PC-9 (cell line): Measurements from ENCODE around the gene EFCAB9. TPM values are rescaled to one million over a fixed set of nuclear protein-coding genes. Genes with fewer than 3 reads are reported as not detected.

Experiments used
- BruUV-seq: library from RNA; stranded (reverse); fragments of 400-500 nt; replicated peaks from 2 replicates; lab custom pipeline; 2021; lab: Mats Ljungman, UMichigan
- CTCF ChIA-PET: fragments of 300-600 bp; sonication (Branson Sonifier 250); formaldehyde crosslinking; loops from one replicate; lab custom pipeline; 2022; ENCODE audit warnings: antibody characterized with exemption; lab: Charles Lee
- POLR2A ChIA-PET: fragments of 300-600 bp; sonication (Branson Sonifier 250); formaldehyde crosslinking; loops from one replicate; lab custom pipeline; 2022; ENCODE audit warnings: antibody characterized with exemption; ENCODE audit not compliant: unreplicated experiment; lab: Charles Lee
- DNase-seq, 2 experiments: peaks; one replicate each; pipeline versions ENCODE4 v3.0.0 to v3.0.0-alpha.2; 2015 to 2022; ENCODE audit warnings: mixed read lengths in 1 of 2
- H2AFZ ChIP-seq: fragments of 200-600 bp; sonication (generic); 2 replicates; pipeline ENCODE4 v1.8.1; 2017; ENCODE audit warnings: antibody characterized with exemption
- H3F3A ChIP-seq: fragments of 200-600 bp; sonication (generic); 2 replicates; pipeline ENCODE4 v1.8.1; 2017; ENCODE audit warnings: antibody characterized with exemption, mild to moderate bottlenecking, low read depth; ENCODE audit not compliant: insufficient read depth
- H3K27ac ChIP-seq: fragments of 200-600 bp; sonication (generic); 2 replicates; pipeline ENCODE4 v1.6.1; 2016; ENCODE audit warnings: mixed run types
- H3K27me3 ChIP-seq: fragments of 200-600 bp; sonication (generic); 2 replicates; pipeline ENCODE4 v1.6.1; 2016; ENCODE audit warnings: low read depth, mixed run types; ENCODE audit not compliant: insufficient read depth
- H3K36me3 ChIP-seq: fragments of 200-600 bp; sonication (generic); 2 replicates; pipeline ENCODE4 v1.6.1; 2016; ENCODE audit warnings: low read depth, mixed run types
- H3K4me1 ChIP-seq: fragments of 200-600 bp; sonication (generic); replicated peaks from 2 replicates; pipeline ENCODE4 v1.6.1; 2016; ENCODE audit warnings: mixed run types; ENCODE audit not compliant: insufficient read depth
- H3K4me2 ChIP-seq: fragments of 200-600 bp; sonication (generic); 2 replicates; pipeline ENCODE4 v1.6.1; 2017; ENCODE audit warnings: mixed run types
- H3K4me3 ChIP-seq: fragments of 200-600 bp; sonication (generic); 2 replicates; pipeline ENCODE4 v1.6.1; 2016; ENCODE audit warnings: mixed run types
- H3K79me2 ChIP-seq: fragments of 200-600 bp; sonication (generic); 2 replicates; pipeline ENCODE4 v1.6.1; 2017; ENCODE audit warnings: low read depth, mixed run types
- H3K9me2 ChIP-seq: fragments of 200-600 bp; sonication (generic); 2 replicates; pipeline ENCODE4 v1.8.1; 2017; ENCODE audit warnings: mild to moderate bottlenecking; ENCODE audit not compliant: insufficient read depth
- H3K9me3 ChIP-seq: fragments of 200-600 bp; sonication (generic); 2 replicates; pipeline ENCODE4 v1.8.1; 2016; ENCODE audit warnings: low read depth; ENCODE audit not compliant: insufficient read depth
- H4K20me1 ChIP-seq: fragments of 200-600 bp; sonication (generic); 2 replicates; pipeline ENCODE4 v1.8.1; 2017; ENCODE audit not compliant: insufficient read depth
- EZH2 ChIP-seq: fragments of 200-600 bp; sonication (generic); IDR thresholded peaks from 2 replicates; pipeline ENCODE4 v1.8.0; 2017; ENCODE audit warnings: antibody characterized with exemption, low read depth
- intact Hi-C: fragments of 100-400 bp; cut with micrococcal nuclease; formaldehyde crosslinking; loops from one replicate; pipeline ENCODE4 v1.10.0; 2022; ENCODE audit not compliant: unreplicated experiment
- total RNA-seq: library from RNA; stranded (reverse); gene quantifications from 2 replicates; pipeline ENCODE4 v1.2.3, GENCODE V29; 2021
- TF ChIP-seq, protein P1 (sequence below): fragments of 200-600 bp; sonication (generic); conservative IDR thresholded peaks from 2 replicates; pipeline ENCODE4 v1.6.1; 2017; ENCODE audit warnings: mixed run types, antibody characterized with exemption, mild to moderate bottlenecking, moderate library complexity

Gene EFCAB9
- total RNA-seq, 1 experiment from 2014 or later: not detected

- Histone ChIP-seq H3K4me3 (no peak overlapping the region), H4K20me1 (no peaks in the 10 kb centered on the region; the same call in 1 of the 2 replicates), H3K27me3 (no peaks in the 10 kb centered on the region), H3K4me1 (no peaks in the 10 kb centered on the region), H3K9me2 (no peaks in the 10 kb centered on the region), H2AFZ (no peak overlapping the region), H3K27ac (no peak overlapping the region), H3K4me2 (no peak overlapping the region), H3K79me2 (peaks cover 27% of the 10 kb centered on the region), H3K9me3 (no peaks in the 10 kb centered on the region), H3K36me3 (peaks cover 3% of the 10 kb centered on the region; the same call in 1 of the 2 replicates), H3F3A (peaks cover 4% of the 10 kb centered on the region; the same call in 1 of the 2 replicates)
- no TSS peak for BruUV-seq
- POLR2A ChIA-PET: no interaction called here
- intact Hi-C loops: no loop called here
- CTCF ChIA-PET: no interaction called here
- DNase-seq: no peak
- TF ChIP-seq, protein P1, sequence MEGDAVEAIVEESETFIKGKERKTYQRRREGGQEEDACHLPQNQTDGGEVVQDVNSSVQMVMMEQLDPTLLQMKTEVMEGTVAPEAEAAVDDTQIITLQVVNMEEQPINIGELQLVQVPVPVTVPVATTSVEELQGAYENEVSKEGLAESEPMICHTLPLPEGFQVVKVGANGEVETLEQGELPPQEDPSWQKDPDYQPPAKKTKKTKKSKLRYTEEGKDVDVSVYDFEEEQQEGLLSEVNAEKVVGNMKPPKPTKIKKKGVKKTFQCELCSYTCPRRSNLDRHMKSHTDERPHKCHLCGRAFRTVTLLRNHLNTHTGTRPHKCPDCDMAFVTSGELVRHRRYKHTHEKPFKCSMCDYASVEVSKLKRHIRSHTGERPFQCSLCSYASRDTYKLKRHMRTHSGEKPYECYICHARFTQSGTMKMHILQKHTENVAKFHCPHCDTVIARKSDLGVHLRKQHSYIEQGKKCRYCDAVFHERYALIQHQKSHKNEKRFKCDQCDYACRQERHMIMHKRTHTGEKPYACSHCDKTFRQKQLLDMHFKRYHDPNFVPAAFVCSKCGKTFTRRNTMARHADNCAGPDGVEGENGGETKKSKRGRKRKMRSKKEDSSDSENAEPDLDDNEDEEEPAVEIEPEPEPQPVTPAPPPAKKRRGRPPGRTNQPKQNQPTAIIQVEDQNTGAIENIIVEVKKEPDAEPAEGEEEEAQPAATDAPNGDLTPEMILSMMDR: no peak
- no peak for TF ChIP-seq EZH2
Measured at GRCh38 chr5:172243302-172243701, 49.3 kb downstream of the EFCAB9 start.

DNA sequence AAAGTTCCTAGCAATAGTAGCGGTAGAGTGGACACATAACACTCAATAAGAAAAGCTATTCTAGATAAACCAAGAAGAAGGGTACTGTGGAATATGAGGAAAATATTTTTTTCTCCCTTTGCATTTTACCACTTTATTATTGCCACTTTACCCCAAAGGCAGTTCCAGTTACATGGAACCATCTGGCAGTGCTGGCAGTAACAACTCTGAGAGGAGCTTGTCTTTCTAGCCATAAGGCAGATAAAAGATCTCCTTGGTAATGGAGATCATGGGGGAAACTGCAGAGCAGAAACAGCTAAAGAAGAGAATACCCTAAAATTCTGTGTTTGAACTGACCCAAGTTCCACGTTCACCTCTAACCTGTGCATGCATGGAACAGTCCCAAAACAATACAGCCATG, 51.1 kb downstream of the EFCAB9 start:
- BruUV-seq: no TSS peak
- POLR2A ChIA-PET: no interaction called here
- peaks cover 26% of the 10 kb centered on the region for H3K79me2 ChIP-seq

DNA sequence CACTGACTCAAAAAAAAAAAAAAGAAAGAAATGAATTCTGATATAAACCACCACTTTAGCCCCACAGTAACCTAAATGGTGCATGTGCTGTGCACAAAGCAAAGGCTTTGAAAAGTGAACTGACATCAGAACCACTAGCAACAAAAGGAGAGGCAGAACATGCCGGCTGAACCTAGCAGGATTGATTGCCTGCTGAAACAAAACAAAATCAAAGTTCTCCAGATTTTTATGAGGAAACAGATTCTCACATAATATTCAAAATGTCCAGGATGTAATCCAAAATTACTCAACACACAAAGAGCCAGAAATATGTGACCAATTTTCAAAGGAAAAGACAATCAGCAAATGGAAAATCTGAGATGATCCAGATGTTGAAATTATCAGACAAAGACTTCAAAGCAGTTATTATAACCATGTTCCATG, 51.7 kb downstream of the EFCAB9 start:
- H3K27me3 ChIP-seq: no peaks in the 10 kb centered on the region
- H3F3A ChIP-seq: 0 out of 2 replicates have a peak, but pooled peaks cover 6% of the 10 kb centered on the region
- DNase-seq: no peak
- peaks cover 29% of the 10 kb centered on the region for H3K79me2 ChIP-seq
- H4K20me1 ChIP-seq: peaks cover 6% of the 10 kb centered on the region; the same call in 1 of the 2 replicates
- BruUV-seq: no TSS peak
- no peak overlapping the region for H3K4me2 ChIP-seq
- no peaks in the 10 kb centered on the region for H3K9me2 ChIP-seq
- ChIA-PET CTCF (no interaction called here), POLR2A (no interaction called here)
- TF ChIP-seq, protein P1: no peak
- intact Hi-C loops: no loop called here
- H2AFZ ChIP-seq: no peak overlapping the region
- H3K36me3 ChIP-seq: peaks cover 3% of the 10 kb centered on the region; the same call in 1 of the 2 replicates
- no peaks in the 10 kb centered on the region for H3K4me1 ChIP-seq
- no peaks in the 10 kb centered on the region for H3K9me3 ChIP-seq
- H3K27ac ChIP-seq: no peak overlapping the region
- H3K4me3 ChIP-seq: no peak overlapping the region

More for the DNA sequence above, 51.1 kb downstream of the EFCAB9 start:
- H3K27me3 ChIP-seq: no peaks in the 10 kb centered on the region
- H3K27ac ChIP-seq: no peak overlapping the region
- H3K9me2 ChIP-seq: no peaks in the 10 kb centered on the region
- H3F3A ChIP-seq: 0 out of 2 replicates have a peak, but pooled peaks cover 2% of the 10 kb centered on the region
- no peak overlapping the region for H3K4me2 ChIP-seq
- no peak overlapping the region for H3K4me3 ChIP-seq
- CTCF ChIA-PET: no interaction called here
- H2AFZ ChIP-seq: no peak overlapping the region
- H3K9me3 ChIP-seq: no peaks in the 10 kb centered on the region
- no peak for DNase-seq
- H4K20me1 ChIP-seq: peaks cover 6% of the 10 kb centered on the region; the same call in 1 of the 2 replicates
- no peaks in the 10 kb centered on the region for H3K4me1 ChIP-seq
- intact Hi-C loops: no loop called here
- H3K36me3 ChIP-seq: peaks cover 3% of the 10 kb centered on the region; the same call in 1 of the 2 replicates
- TF ChIP-seq, protein P1: no peak
- TF ChIP-seq EZH2: no peak
